ENCODE measurements around the gene OSBPL10. TPM values are rescaled to one million over a fixed set of nuclear protein-coding genes. Genes with fewer than 3 reads are reported as not detected.

The OSBPL10 gene
- total and polyA plus RNA-seq, 2 of the 8 experiments (the other 6 are each of a cell fraction or from before 2014, with no cell fraction given), result 26.2 to 86.7 TPM

- no peak overlapping the region for H2BK120ac ChIP-seq (replicated peaks; ENCODE audit: low read depth, low read length)
- FAIRE-seq (peak; percentile 13), DNase-seq (ENCODE audit: low read depth in 1 of 2, low spot score in 2 of 2) (no peak)
- peak overlapping the region; percentile 64 for H2BK5ac ChIP-seq (ENCODE audit: low read depth, low read length)
- H3K4me2 ChIP-seq (ENCODE audit: insufficient read depth in 1 of 2, low read depth in 2 of 2, low read length in 2 of 2), result 0 out of 4 replicates have a peak overlapping the region, but pooled peaks of 1 of the 2 experiments have one; percentile 9
- peaks cover 5 to 93% of the 10 kb centered on the region in 2 experiments for H3K79me2 ChIP-seq (ENCODE audit: control insufficient read depth in 1 of 2, insufficient read depth in 2 of 2, low read length in 2 of 2)
- no peak overlapping the region for H3K27ac ChIP-seq (ENCODE audit: low read depth, low read length)
- CTCF ChIA-PET (ENCODE audit: partially characterized antibody), result interaction anchor here (1.4 to 2.1 kb wide), 3 partner anchors 16 to 263 kb away, joined by 3 to 5 read pairs (median 4); no protein-coding TSS in a partner anchor
- no peak overlapping the region for H3K23ac ChIP-seq (ENCODE audit: insufficient read length)
- no peak overlapping the region for H3K9ac ChIP-seq (replicated peaks in 1 of 4; ENCODE audit: extremely low read depth in 1 of 4, low read depth in 3 of 4, low read length in 3 of 4)
- H3K4ac ChIP-seq (replicated peaks; ENCODE audit: insufficient read length, low read depth, low read length), result no peak overlapping the region
- H3K4me1 ChIP-seq (replicated peaks in 1 of 4; ENCODE audit: control insufficient read depth in 3 of 4, insufficient read depth in 4 of 4, low read length in 3 of 4), result peaks cover 7 to 36% (median 23%) of the 10 kb centered on the region in 4 experiments
- H4K20me1 ChIP-seq (replicated peaks in 1 of 2; ENCODE audit: control insufficient read depth in 1 of 2, insufficient read depth in 2 of 2, low read length in 2 of 2), result no peaks in the 10 kb centered on the region
- H4K91ac ChIP-seq (replicated peaks; ENCODE audit: insufficient read length, low read length), result peak overlapping the region; percentile 38
- no peak overlapping the region for H4K8ac ChIP-seq (ENCODE audit: extremely low read depth, insufficient read depth, low read length)
- H2AFZ ChIP-seq (ENCODE audit: low read length), result no peak overlapping the region
- 82% methylated on average over 11 of the region's 11 CpGs; no CpG with 5 or more reads in 1 of the 2 experiments for WGBS, 2 experiments (ENCODE audit: extremely low coverage in 1 of 2, insufficient coverage in 1 of 2, insufficient read length in 1 of 2, insufficient replicate concordance in 2 of 2, low coverage in 1 of 2, low lambda C conversion rate in 2 of 2, missing lambda C conversion rate in 1 of 2)
- H2AK5ac ChIP-seq (ENCODE audit: low read depth, low read length), result peak overlapping the region; percentile 67; the same call in 1 of the 2 replicates
- peak overlapping the region; percentile 80 for H2BK12ac ChIP-seq (ENCODE audit: low read depth, low read length)
- no peaks in the 10 kb centered on the region for H3K36me3 ChIP-seq (ENCODE audit: control insufficient read depth in 2 of 4, insufficient read depth in 4 of 4, low read length in 3 of 4)
- H4K5ac ChIP-seq (ENCODE audit: insufficient read length, low read depth, low read length), result no peak overlapping the region
- H3K79me1 ChIP-seq (ENCODE audit: low read depth, low read length), result peaks cover 15% of the 10 kb centered on the region
- no peaks in the 10 kb centered on the region for H3K27me3 ChIP-seq (replicated peaks in 1 of 4; ENCODE audit: control insufficient read depth in 3 of 4, extremely low read depth in 1 of 4, insufficient read depth in 3 of 4, low read length in 3 of 4)
- peak overlapping the region; percentile 66; the same call in 1 of the 2 replicates for H2BK15ac ChIP-seq (ENCODE audit: low read length)
- H3K9me3 ChIP-seq (ENCODE audit: insufficient read depth in 2 of 2, low read depth in 1 of 2, low read length in 1 of 2), result no peaks in the 10 kb centered on the region
- TF ChIP-seq MAX (IDR thresholded peaks at IDR 0.05) (0 out of 2 replicates have a peak, but pooled peaks have one; percentile 22), SUZ12 (IDR thresholded peaks at IDR 0.05; ENCODE audit: low read length) (no peak), ASH2L (IDR thresholded peaks at IDR 0.05; ENCODE audit: low read length) (peak; percentile 24)
- no peak overlapping the region for H3K4me3 ChIP-seq (ENCODE audit: extremely low read depth in 1 of 4, insufficient read depth in 2 of 4, low read depth in 3 of 4, low read length in 4 of 4)
- peak overlapping the region; percentile 49 for H2BK20ac ChIP-seq (ENCODE audit: low read length)
- H3K18ac ChIP-seq (ENCODE audit: extremely low read depth, low read length), result peak overlapping the region; percentile 41
- H3K56ac ChIP-seq (replicated peaks; ENCODE audit: insufficient read length, low read depth, low read length), result no peak overlapping the region
- POLR2A ChIA-PET (ENCODE audit: partially characterized antibody), result interaction anchor here (1.4 kb wide), 1 partner anchor 17 kb away, joined by 4 read pairs; no protein-coding TSS in a partner anchor
- no peaks in the 10 kb centered on the region for H3K23me2 ChIP-seq (ENCODE audit: low read depth, low read length)
- H3K14ac ChIP-seq (ENCODE audit: insufficient read length), result no peak overlapping the region
These were observed 89.1 kb downstream of the OSBPL10 start for GRCh38 chr3:31891876-31892455.
